PC-9 (cell line): ENCODE measurements around the gene IKZF4. TPM values are rescaled to one million over a fixed set of nuclear protein-coding genes. Genes with fewer than 3 reads are reported as not detected.

Source experiments
- BruUV-seq: library from RNA; stranded (reverse); fragments of 400-500 nt; replicated peaks from 2 replicates; lab custom pipeline; 2021; lab: Mats Ljungman, UMichigan
- CTCF ChIA-PET: fragments of 300-600 bp; sonication (Branson Sonifier 250); formaldehyde crosslinking; loops from one replicate; lab custom pipeline; 2022; ENCODE audit warnings: antibody characterized with exemption; lab: Charles Lee
- POLR2A ChIA-PET: fragments of 300-600 bp; sonication (Branson Sonifier 250); formaldehyde crosslinking; loops from one replicate; lab custom pipeline; 2022; ENCODE audit warnings: antibody characterized with exemption; ENCODE audit not compliant: unreplicated experiment; lab: Charles Lee
- DNase-seq, 2 experiments: peaks; one replicate each; pipeline versions ENCODE4 v3.0.0 to v3.0.0-alpha.2; 2015 to 2022; ENCODE audit warnings: mixed read lengths in 1 of 2
- H2AFZ ChIP-seq: fragments of 200-600 bp; sonication (generic); 2 replicates; pipeline ENCODE4 v1.8.1; 2017; ENCODE audit warnings: antibody characterized with exemption
- H3F3A ChIP-seq: fragments of 200-600 bp; sonication (generic); 2 replicates; pipeline ENCODE4 v1.8.1; 2017; ENCODE audit warnings: antibody characterized with exemption, mild to moderate bottlenecking, low read depth; ENCODE audit not compliant: insufficient read depth
- H3K27ac ChIP-seq: fragments of 200-600 bp; sonication (generic); 2 replicates; pipeline ENCODE4 v1.6.1; 2016; ENCODE audit warnings: mixed run types
- H3K27me3 ChIP-seq: fragments of 200-600 bp; sonication (generic); 2 replicates; pipeline ENCODE4 v1.6.1; 2016; ENCODE audit warnings: low read depth, mixed run types; ENCODE audit not compliant: insufficient read depth
- H3K36me3 ChIP-seq: fragments of 200-600 bp; sonication (generic); 2 replicates; pipeline ENCODE4 v1.6.1; 2016; ENCODE audit warnings: low read depth, mixed run types
- H3K4me1 ChIP-seq: fragments of 200-600 bp; sonication (generic); replicated peaks from 2 replicates; pipeline ENCODE4 v1.6.1; 2016; ENCODE audit warnings: mixed run types; ENCODE audit not compliant: insufficient read depth
- H3K4me2 ChIP-seq: fragments of 200-600 bp; sonication (generic); 2 replicates; pipeline ENCODE4 v1.6.1; 2017; ENCODE audit warnings: mixed run types
- H3K4me3 ChIP-seq: fragments of 200-600 bp; sonication (generic); 2 replicates; pipeline ENCODE4 v1.6.1; 2016; ENCODE audit warnings: mixed run types
- H3K79me2 ChIP-seq: fragments of 200-600 bp; sonication (generic); 2 replicates; pipeline ENCODE4 v1.6.1; 2017; ENCODE audit warnings: low read depth, mixed run types
- H3K9me2 ChIP-seq: fragments of 200-600 bp; sonication (generic); 2 replicates; pipeline ENCODE4 v1.8.1; 2017; ENCODE audit warnings: mild to moderate bottlenecking; ENCODE audit not compliant: insufficient read depth
- H3K9me3 ChIP-seq: fragments of 200-600 bp; sonication (generic); 2 replicates; pipeline ENCODE4 v1.8.1; 2016; ENCODE audit warnings: low read depth; ENCODE audit not compliant: insufficient read depth
- H4K20me1 ChIP-seq: fragments of 200-600 bp; sonication (generic); 2 replicates; pipeline ENCODE4 v1.8.1; 2017; ENCODE audit not compliant: insufficient read depth
- EZH2 ChIP-seq: fragments of 200-600 bp; sonication (generic); IDR thresholded peaks from 2 replicates; pipeline ENCODE4 v1.8.0; 2017; ENCODE audit warnings: antibody characterized with exemption, low read depth
- intact Hi-C: fragments of 100-400 bp; cut with micrococcal nuclease; formaldehyde crosslinking; loops from one replicate; pipeline ENCODE4 v1.10.0; 2022; ENCODE audit not compliant: unreplicated experiment
- total RNA-seq: library from RNA; stranded (reverse); gene quantifications from 2 replicates; pipeline ENCODE4 v1.2.3, GENCODE V29; 2021
- TF ChIP-seq, protein P1 (sequence below): fragments of 200-600 bp; sonication (generic); conservative IDR thresholded peaks from 2 replicates; pipeline ENCODE4 v1.6.1; 2017; ENCODE audit warnings: mixed run types, antibody characterized with exemption, mild to moderate bottlenecking, moderate library complexity

The IKZF4 gene
- total RNA-seq, 1 experiment from 2014 or later = 7.4 TPM

- Histone ChIP-seq H3K27ac (no peak overlapping the region), H3K36me3 (no peaks in the 10 kb centered on the region; the same call in 1 of the 2 replicates), H3K79me2 (peaks cover 5% of the 10 kb centered on the region; the same call in 1 of the 2 replicates), H3K4me2 (no peak overlapping the region), H2AFZ (no peak overlapping the region), H4K20me1 (no peaks in the 10 kb centered on the region), H3F3A (peaks cover 22% of the 10 kb centered on the region; the same call in 1 of the 2 replicates), H3K27me3 (no peaks in the 10 kb centered on the region), H3K9me3 (no peaks in the 10 kb centered on the region), H3K4me1 (peaks cover 9% of the 10 kb centered on the region), H3K9me2 (no peaks in the 10 kb centered on the region), H3K4me3 (no peak overlapping the region)
- DNase-seq = no peak
- ChIA-PET POLR2A (no interaction called here), CTCF (no interaction called here)
- TF ChIP-seq EZH2 = no peak
- TF ChIP-seq, protein P1, sequence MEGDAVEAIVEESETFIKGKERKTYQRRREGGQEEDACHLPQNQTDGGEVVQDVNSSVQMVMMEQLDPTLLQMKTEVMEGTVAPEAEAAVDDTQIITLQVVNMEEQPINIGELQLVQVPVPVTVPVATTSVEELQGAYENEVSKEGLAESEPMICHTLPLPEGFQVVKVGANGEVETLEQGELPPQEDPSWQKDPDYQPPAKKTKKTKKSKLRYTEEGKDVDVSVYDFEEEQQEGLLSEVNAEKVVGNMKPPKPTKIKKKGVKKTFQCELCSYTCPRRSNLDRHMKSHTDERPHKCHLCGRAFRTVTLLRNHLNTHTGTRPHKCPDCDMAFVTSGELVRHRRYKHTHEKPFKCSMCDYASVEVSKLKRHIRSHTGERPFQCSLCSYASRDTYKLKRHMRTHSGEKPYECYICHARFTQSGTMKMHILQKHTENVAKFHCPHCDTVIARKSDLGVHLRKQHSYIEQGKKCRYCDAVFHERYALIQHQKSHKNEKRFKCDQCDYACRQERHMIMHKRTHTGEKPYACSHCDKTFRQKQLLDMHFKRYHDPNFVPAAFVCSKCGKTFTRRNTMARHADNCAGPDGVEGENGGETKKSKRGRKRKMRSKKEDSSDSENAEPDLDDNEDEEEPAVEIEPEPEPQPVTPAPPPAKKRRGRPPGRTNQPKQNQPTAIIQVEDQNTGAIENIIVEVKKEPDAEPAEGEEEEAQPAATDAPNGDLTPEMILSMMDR = no peak
- intact Hi-C loops = no loop called here
- BruUV-seq = no TSS peak
Measured at GRCh38 chr12:55993230-55993853, 27.5 kb upstream of the IKZF4 start.

- Histone ChIP-seq H3K27me3 (no peaks in the 10 kb centered on the region), H2AFZ (no peak overlapping the region), H3K4me3 (no peak overlapping the region), H3F3A (peaks cover 22% of the 10 kb centered on the region; the same call in 1 of the 2 replicates), H3K9me2 (no peaks in the 10 kb centered on the region), H3K36me3 (no peaks in the 10 kb centered on the region; the same call in 1 of the 2 replicates), H3K4me2 (no peak overlapping the region), H3K4me1 (peaks cover 9% of the 10 kb centered on the region), H3K79me2 (peaks cover 5% of the 10 kb centered on the region; the same call in 1 of the 2 replicates), H3K9me3 (no peaks in the 10 kb centered on the region), H3K27ac (no peak overlapping the region), H4K20me1 (no peaks in the 10 kb centered on the region)
- no peak for TF ChIP-seq EZH2
- TF ChIP-seq, protein P1 = no peak
- POLR2A ChIA-PET = interaction anchor here (0.7 kb wide), 1 partner anchor 255 kb away, joined by 17 read pairs; no protein-coding TSS in a partner anchor
- intact Hi-C loops = no loop called here
- no TSS peak for BruUV-seq
- CTCF ChIA-PET = interaction anchor here (0.5 to 2.2 kb wide), 9 partner anchors 31 to 884 kb away, joined by 3 to 23 read pairs (median 3); no protein-coding TSS in a partner anchor
- DNase-seq = no peak
Measured at GRCh38 chr12:55995366-55995765, 25.5 kb upstream of the IKZF4 start.

DNA sequence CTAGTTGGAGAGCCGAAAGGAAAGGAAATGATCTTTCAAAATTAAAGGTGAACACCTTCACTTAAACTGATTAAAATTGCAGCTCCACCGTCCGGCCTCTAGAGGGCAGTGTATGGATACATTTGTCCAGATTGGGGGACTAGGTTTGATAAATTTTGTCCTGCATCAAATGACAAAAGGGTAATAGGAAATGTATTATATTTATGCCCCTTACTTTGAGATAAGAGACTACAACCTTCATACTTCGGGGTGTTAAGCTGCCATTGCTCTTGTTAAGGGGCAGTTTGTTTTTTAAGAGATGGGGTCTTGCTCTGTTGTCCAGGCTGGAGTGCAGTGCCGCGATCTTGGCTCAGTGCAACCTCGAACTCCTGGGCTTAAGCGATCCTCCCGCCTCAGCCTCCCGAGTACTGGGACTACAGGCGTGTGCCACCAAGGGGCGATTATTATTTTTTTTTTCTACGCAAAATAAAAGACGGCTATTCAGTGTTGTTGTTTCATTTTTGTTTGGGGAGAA, 24.6 kb upstream of the IKZF4 start:
- Histone ChIP-seq H3K4me3 (peak overlapping the region; percentile 70), H3K9me2 (no peaks in the 10 kb centered on the region), H4K20me1 (no peaks in the 10 kb centered on the region), H3K9me3 (no peaks in the 10 kb centered on the region), H3K27ac (no peak overlapping the region), H3F3A (peaks cover 22% of the 10 kb centered on the region; the same call in 1 of the 2 replicates), H3K36me3 (no peaks in the 10 kb centered on the region), H2AFZ (peak overlapping the region; percentile 71), H3K79me2 (peaks cover 5% of the 10 kb centered on the region; the same call in 1 of the 2 replicates), H3K4me2 (peak overlapping the region; percentile 89), H3K27me3 (no peaks in the 10 kb centered on the region), H3K4me1 (peaks cover 9% of the 10 kb centered on the region)
- no peak for TF ChIP-seq EZH2
- TF ChIP-seq, protein P1 = peak; percentile 91
- intact Hi-C loops = loop anchor here (1.0 to 2.0 kb wide), 3 partner anchors 33 to 193 kb away; partner anchors contain the start of genes PA2G4 and SMARCC2
- peak; percentile 52 to 57 for DNase-seq
- ChIA-PET CTCF (interaction anchor here (0.5 to 2.2 kb wide), 16 partner anchors 11 to 258 kb away, joined by 3 to 23 read pairs (median 4); no protein-coding TSS in a partner anchor), POLR2A (interaction anchor here (0.6 to 1.2 kb wide), 2 partner anchors 108 to 226 kb away, joined by 3 to 5 read pairs; partner anchors contain the start of genes PA2G4 and RNF41)
- no TSS peak for BruUV-seq
